Esophagus squamous epithelium (tissue), 4 donors: ENCODE data around the gene SLC44A4.

Experiments
- CTCF ChIP-seq, 6 experiments: fragments of 450-650 bp in 4 of 6; fragments of 200-600 bp in 2 of 6; sonication (generic) in 2 of 6; IDR thresholded peaks; one replicate each; pipeline ENCODE4 v1.5.1; 2016 to 2019; ENCODE audit warnings: antibody characterized with exemption in 6 of 6, mild to moderate bottlenecking in 4 of 6, moderate library complexity in 4 of 6
- POLR2A ChIP-seq, 4 donors: fragments of 450-650 bp; IDR thresholded peaks; one replicate each; pipeline ENCODE4 v1.6.1; 2017; ENCODE audit warnings: antibody characterized with exemption in 4 of 4, mild to moderate bottlenecking in 4 of 4, moderate library complexity in 3 of 4

- no peak for TF ChIP-seq CTCF (IDR thresholded peaks at IDR 0.05)
- no peak for TF ChIP-seq POLR2A (IDR thresholded peaks at IDR 0.05)
Observed at GRCh38 chr6:31877125-31877650, 1.6 kb downstream of the SLC44A4 start.
